Endothelial cell of umbilical vein (primary cell): ENCODE measurements around the gene NDUFA5. TPM values are rescaled to one million over a fixed set of nuclear protein-coding genes. Genes with fewer than 3 reads are reported as not detected.
A peak's percentile ranks its signal among the peaks of the same experiment; 100 is the strongest.
"Not testable (repeated sequence)": the region's sequence is repeated elsewhere in the genome, so short reads cannot be mapped to it uniquely, and the experiment has no call there.

Source experiments
- BruUV-seq: library from RNA; stranded (reverse); fragments of 400-500 nt; replicated peaks from 2 replicates; lab custom pipeline; 2021; lab: Mats Ljungman, UMichigan
- CTCF ChIA-PET: fragments of 300-600, 350-600 bp; sonication (Branson Sonifier 250); formaldehyde crosslinking; loops from one replicate; lab custom pipeline; 2021; ENCODE audit warnings: antibody characterized with exemption, inconsistent platforms; lab: Charles Lee
- POLR2A ChIA-PET: fragments of 300-600, 350-600 bp; sonication (Branson Sonifier 250); formaldehyde crosslinking; loops from one replicate; lab custom pipeline; 2021; ENCODE audit warnings: antibody characterized with exemption, inconsistent platforms; lab: Charles Lee
- DNase-seq: peaks from one replicate; pipeline ENCODE4 v3.0.0-alpha.2; 2011; ENCODE audit warnings: low read depth, low spot score
- FAIRE-seq: peaks from 2 replicates; lab custom pipeline; 2011; peaks lifted over from hg19 to GRCh38; lab: Jason Lieb, UNC
- H2AFZ ChIP-seq: 2 replicates; pipeline ENCODE4 v1.6.0; 2012; ENCODE audit warnings: low read depth, low read length, control low read depth, inconsistent platforms
- H3K27ac ChIP-seq: 2 replicates; pipeline ENCODE4 v1.5.1; 2011; ENCODE audit warnings: low read depth, mild to moderate bottlenecking, control low read depth, low read length, moderate library complexity; ENCODE audit not compliant: insufficient read depth
- H3K27me3 ChIP-seq, 2 experiments: 2 replicates each; pipeline versions ENCODE4 v1.6.0 to v1.6.1; 2011; ENCODE audit warnings: low read length in 2 of 2, mixed read lengths in 1 of 2; ENCODE audit not compliant: control insufficient read depth in 2 of 2, insufficient read depth in 2 of 2
- H3K36me3 ChIP-seq, 2 experiments: 2 replicates in 1 of 2; 3 replicates in 1 of 2; pipeline ENCODE4 v1.5.1; 2011; ENCODE audit warnings: low read length in 2 of 2, mild to moderate bottlenecking in 1 of 2, moderate library complexity in 1 of 2; ENCODE audit not compliant: control insufficient read depth in 2 of 2, insufficient read depth in 2 of 2; ENCODE audit errors: extremely low read depth in 1 of 2
- H3K4me1 ChIP-seq: 3 replicates; pipeline ENCODE4 v1.5.1; 2011; ENCODE audit warnings: mild to moderate bottlenecking, low read length; ENCODE audit not compliant: control insufficient read depth, insufficient read depth; ENCODE audit errors: extremely low read depth
- H3K4me2 ChIP-seq: 2 replicates; pipeline ENCODE4 v1.6.1; 2011; ENCODE audit warnings: low read length, control low read depth, mixed read lengths; ENCODE audit not compliant: insufficient read depth
- H3K4me3 ChIP-seq, 3 experiments: fragments of 200-600 bp in 1 of 3; sonication (generic), shearing (Covaris generic) in 1 of 3; replicated peaks in 1 of 3; 2 replicates each; pipeline ENCODE4 v1.5.1; 2011 to 2016; ENCODE audit warnings: control low read depth in 3 of 3, low read length in 3 of 3, mild to moderate bottlenecking in 2 of 3, inconsistent platforms in 1 of 3, low read depth in 1 of 3, moderate library complexity in 1 of 3; ENCODE audit not compliant: insufficient read depth in 1 of 3
- H3K79me2 ChIP-seq: 2 replicates; pipeline ENCODE4 v1.6.0; 2012; ENCODE audit warnings: low read length, inconsistent platforms; ENCODE audit not compliant: control insufficient read depth, insufficient read depth
- H3K9ac ChIP-seq: replicated peaks from 2 replicates; pipeline ENCODE3; 2011; ENCODE audit warnings: low read length, control low read depth; ENCODE audit not compliant: insufficient read depth; ENCODE audit errors: extremely low read depth
- H3K9me1 ChIP-seq: replicated peaks from 3 replicates; pipeline ENCODE4 v1.6.0; 2011; ENCODE audit warnings: mild to moderate bottlenecking, low read length; ENCODE audit not compliant: control insufficient read depth, insufficient read depth; ENCODE audit errors: extremely low read depth
- H3K9me3 ChIP-seq: replicated peaks from 2 replicates; pipeline ENCODE4 v1.5.1; 2012; ENCODE audit warnings: low read length, inconsistent platforms; ENCODE audit not compliant: control insufficient read depth, insufficient read depth
- H4K20me1 ChIP-seq: replicated peaks from 2 replicates; pipeline ENCODE3; 2011; ENCODE audit warnings: mild to moderate bottlenecking, low read length; ENCODE audit not compliant: control insufficient read depth, insufficient read depth; ENCODE audit errors: extremely low read depth
- EZH2 ChIP-seq: IDR thresholded peaks from 2 replicates; pipeline ENCODE4 v1.6.1; 2012; ENCODE audit warnings: borderline replicate concordance, low read depth, mild to moderate bottlenecking, moderate library complexity, low read length, inconsistent platforms; ENCODE audit not compliant: severe bottlenecking
- dilution Hi-C: fragments of 300-500 bp; cut with MboI; formaldehyde crosslinking; loops from one replicate; pipeline ENCODE4 v1.15.0; 2019; ENCODE audit warnings: low sequenced_read_pairs; ENCODE audit not compliant: extremely low pct_ligation_motif_present
- intact Hi-C: fragments of 100-400 bp; cut with micrococcal nuclease; formaldehyde crosslinking; loops from one replicate; pipeline ENCODE4 v1.10.0; 2022
- polyA plus RNA-seq, 4 experiments: library from polyadenylated mRNA; depleted of rRNA in 3 of 4; stranded (reverse) in 3 of 4; unstranded in 1 of 4; fragments of >200 nt; gene quantifications; 2 replicates each; pipeline versions ENCODE4 v1.2.1 to v1.2.3, GENCODE V29; 2011 to 2012; ENCODE audit warnings: missing spikeins in 1 of 4
- total RNA-seq: library from RNA; stranded (reverse); gene quantifications from 2 replicates; pipeline ENCODE4 v1.2.3, GENCODE V29; 2021

The NDUFA5 gene
- total and polyA plus RNA-seq, 2 donors (not counting 3 experiments of a cell fraction or from before 2014, with no cell fraction given), result 6.2 to 62.3 TPM

DNA sequence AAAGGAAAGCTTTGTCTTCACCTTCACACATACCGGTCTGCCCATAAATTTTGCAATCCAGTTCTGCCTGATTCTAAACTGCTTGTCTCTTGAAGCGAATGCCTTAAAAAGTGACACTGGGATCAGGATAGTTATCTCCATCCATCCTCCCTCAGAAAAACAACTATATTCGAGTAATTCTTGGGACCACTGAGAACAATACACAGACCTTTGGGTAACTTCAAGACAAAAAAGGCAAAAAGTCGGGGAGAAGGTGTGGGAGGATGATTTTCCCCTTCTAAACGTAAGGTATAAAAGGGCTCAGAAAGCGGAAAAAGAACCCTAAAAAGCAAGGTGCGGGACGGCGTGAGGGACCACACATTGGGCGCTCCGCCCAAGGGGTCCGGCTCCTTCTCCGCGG lies 25.3 kb downstream of the NDUFA5 start:
- H2AFZ ChIP-seq, H4K20me1 ChIP-seq, DNase-seq, CTCF ChIA-PET, H3K36me3 ChIP-seq, H3K79me2 ChIP-seq, BruUV-seq, H3K9me1 ChIP-seq, H3K9ac ChIP-seq, POLR2A ChIA-PET, dilution Hi-C loops, H3K4me1 ChIP-seq, H3K27ac ChIP-seq, H3K9me3 ChIP-seq: not testable (repeated sequence)
- peak; percentile 50 for TF ChIP-seq EZH2
- H3K27me3 ChIP-seq, result peaks cover 6 to 15% of the 10 kb centered on the region in 2 experiments
- H3K4me2 ChIP-seq, result peak overlapping the region; percentile 8
- intact Hi-C loops, result loop anchor here (10.0 kb wide), 2 partner anchors 488 to 728 kb away; no protein-coding TSS in a partner anchor
- H3K4me3 ChIP-seq, result peak overlapping the region in 1 of 3 experiments; percentile 37
- FAIRE-seq, result peak; percentile 73

DNA sequence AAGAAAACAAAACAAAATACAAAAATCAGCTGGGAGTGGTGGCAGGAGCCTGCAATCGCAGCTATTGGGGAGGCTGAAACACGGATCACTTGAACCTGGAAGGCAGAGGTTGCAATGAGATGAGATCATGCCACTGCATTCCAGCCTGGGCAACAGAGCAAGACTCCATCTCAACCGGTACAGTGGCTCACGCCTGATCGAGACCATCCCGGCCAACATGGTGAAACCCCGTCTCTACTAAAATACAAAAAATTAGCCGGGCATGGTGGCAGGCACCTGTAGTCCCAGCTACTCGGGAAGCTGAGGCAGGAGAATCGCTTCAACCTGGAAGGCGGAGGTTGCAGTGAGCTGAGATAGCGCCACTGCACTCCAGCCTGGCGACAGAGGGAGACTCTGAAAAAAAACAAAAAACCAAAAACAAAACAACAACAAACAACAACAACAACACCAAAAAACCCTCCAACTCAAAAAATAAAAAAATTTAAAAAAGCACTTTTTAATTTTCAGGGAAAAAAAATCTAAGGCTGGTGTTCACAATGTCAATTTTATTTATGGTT lies 27.5 kb downstream of the NDUFA5 start:
- CTCF ChIA-PET, result interaction anchor here (1.2 kb wide), 1 partner anchor 36 kb away, joined by 4 read pairs; no protein-coding TSS in a partner anchor
- DNase-seq, H3K9ac ChIP-seq, H3K79me2 ChIP-seq, H3K9me1 ChIP-seq, H3K27ac ChIP-seq, dilution Hi-C loops, H3K4me2 ChIP-seq, H3K9me3 ChIP-seq, H2AFZ ChIP-seq, H3K4me1 ChIP-seq, H4K20me1 ChIP-seq, FAIRE-seq, POLR2A ChIA-PET, BruUV-seq, H3K4me3 ChIP-seq, H3K36me3 ChIP-seq: not testable (repeated sequence)
- intact Hi-C loops, result loop anchor here (10.0 kb wide), 2 partner anchors 485 to 725 kb away; no protein-coding TSS in a partner anchor
- H3K27me3 ChIP-seq, result peaks cover 6 to 15% of the 10 kb centered on the region in 2 experiments
